Ureter (tissue), 1 donor: ENCODE results near the gene HOOK2. TPM values are rescaled to one million over a fixed set of nuclear protein-coding genes. Genes with fewer than 3 reads are reported as not detected.

Experiments used
- DNase-seq: peaks from one replicate; pipeline ENCODE4 v3.0.0-alpha.2; 2020; ENCODE audit warnings: low spot score
- total RNA-seq: library from RNA; stranded (reverse); gene quantifications from one replicate; pipeline ENCODE4 v1.2.4, GENCODE V29; 2023
- donor health status: DM: yes; HTN: yes; CAD: no.

The HOOK2 gene
- total RNA-seq, 1 donor from 2014 or later, result 79.0 TPM

- no peak for DNase-seq
Observed at GRCh38 chr19:12783291-12783848, 8.0 kb upstream of the HOOK2 start.

- peak; percentile 86 for DNase-seq
Observed at GRCh38 chr19:12782424-12783290, 7.3 kb upstream of the HOOK2 start.

- peak; percentile 73 for DNase-seq
Observed at GRCh38 chr19:12782174-12782423, 6.7 kb upstream of the HOOK2 start.

- peak; percentile 73 for DNase-seq
Observed at GRCh38 chr19:12779162-12779993, 4.0 kb upstream of the HOOK2 start.

GRCh38 chr19:12778905-12779161 is 3.5 kb upstream of the HOOK2 start:
- DNase-seq, result no peak

GRCh38 chr19:12778017-12778904 is 2.9 kb upstream of the HOOK2 start:
- DNase-seq, result peak; percentile 83

- peak; percentile 86 for DNase-seq
Observed at GRCh38 chr19:12777217-12778016, 2.1 kb upstream of the HOOK2 start.

GRCh38 chr19:12773571-12773970 is 1.8 kb downstream of the HOOK2 start:
- DNase-seq, result no peak

GRCh38 chr19:12772323-12772722 is 3.0 kb downstream of the HOOK2 start:
- no peak for DNase-seq

GRCh38 chr19:12770922-12771321 is 4.4 kb downstream of the HOOK2 start:
- DNase-seq, result no peak

- no peak for DNase-seq
Observed at GRCh38 chr19:12769689-12770088, 5.7 kb downstream of the HOOK2 start.

- no peak for DNase-seq
Observed at GRCh38 chr19:12767666-12768065, 7.7 kb downstream of the HOOK2 start.

- DNase-seq, result no peak
Observed at GRCh38 chr19:12767150-12767549, 8.2 kb downstream of the HOOK2 start.

- peak; percentile 82 for DNase-seq
Observed at GRCh38 chr19:12766051-12766521, 9.3 kb downstream of the HOOK2 start.

GRCh38 chr19:12764698-12765097 is 10.7 kb downstream of the HOOK2 start:
- no peak for DNase-seq

- DNase-seq, result no peak
Observed at GRCh38 chr19:12763100-12763499, 12.3 kb downstream of the HOOK2 start.

- DNase-seq, result no peak
Observed at GRCh38 chr19:12759686-12760085, 15.7 kb downstream of the HOOK2 start.

GRCh38 chr19:12757544-12758274 is 17.6 kb downstream of the HOOK2 start:
- no peak for DNase-seq

- DNase-seq, result no peak
Observed at GRCh38 chr19:12756150-12756883, 19.0 kb downstream of the HOOK2 start.
